ENCODE results near the gene ATP2C2.

- TF ChIP-seq ETS1 (conservative IDR thresholded peaks at IDR 0.05; ENCODE audit: control insufficient read depth, low read depth, low read length), result no peak
- no peak for TF ChIP-seq ERF (CRISPR knock-in tag; IDR thresholded peaks at IDR 0.05)
- no peak for TF ChIP-seq SNIP1 (IDR thresholded peaks at IDR 0.05; ENCODE audit: low read depth)
- TF ChIP-seq ZC3H4 (CRISPR knock-in tag; IDR thresholded peaks at IDR 0.05; ENCODE audit: borderline replicate concordance), result no peak
- no peak for TF ChIP-seq ZKSCAN1 (IDR thresholded peaks at IDR 0.05; ENCODE audit: low read depth, low read length)
- TF ChIP-seq CTCF (IDR thresholded peaks at IDR 0.05 in 2 of 3, conservative IDR thresholded peaks at IDR 0.05 in 1 of 3; ENCODE audit: insufficient read depth in 2 of 3, low read depth in 1 of 3, low read length in 3 of 3), result no peak
- no peak for TF ChIP-seq TCFL5 (CRISPR knock-in tag; conservative IDR thresholded peaks at IDR 0.05)
- TF ChIP-seq HDAC6 (IDR thresholded peaks at IDR 0.05; ENCODE audit: low read depth, low read length), result no peak
Observed at GRCh38 chr16:84454611-84455010, 86.3 kb downstream of the ATP2C2 start.

Measured in K562 (cell line).